Measurements from ENCODE around the gene EXOC3.
A peak's percentile ranks its signal among the peaks of the same experiment; 100 is the strongest.
"Not testable (repeated sequence)": the region's sequence is repeated elsewhere in the genome, so short reads cannot be mapped to it uniquely, and the experiment has no call there.

Gene EXOC3

DNA sequence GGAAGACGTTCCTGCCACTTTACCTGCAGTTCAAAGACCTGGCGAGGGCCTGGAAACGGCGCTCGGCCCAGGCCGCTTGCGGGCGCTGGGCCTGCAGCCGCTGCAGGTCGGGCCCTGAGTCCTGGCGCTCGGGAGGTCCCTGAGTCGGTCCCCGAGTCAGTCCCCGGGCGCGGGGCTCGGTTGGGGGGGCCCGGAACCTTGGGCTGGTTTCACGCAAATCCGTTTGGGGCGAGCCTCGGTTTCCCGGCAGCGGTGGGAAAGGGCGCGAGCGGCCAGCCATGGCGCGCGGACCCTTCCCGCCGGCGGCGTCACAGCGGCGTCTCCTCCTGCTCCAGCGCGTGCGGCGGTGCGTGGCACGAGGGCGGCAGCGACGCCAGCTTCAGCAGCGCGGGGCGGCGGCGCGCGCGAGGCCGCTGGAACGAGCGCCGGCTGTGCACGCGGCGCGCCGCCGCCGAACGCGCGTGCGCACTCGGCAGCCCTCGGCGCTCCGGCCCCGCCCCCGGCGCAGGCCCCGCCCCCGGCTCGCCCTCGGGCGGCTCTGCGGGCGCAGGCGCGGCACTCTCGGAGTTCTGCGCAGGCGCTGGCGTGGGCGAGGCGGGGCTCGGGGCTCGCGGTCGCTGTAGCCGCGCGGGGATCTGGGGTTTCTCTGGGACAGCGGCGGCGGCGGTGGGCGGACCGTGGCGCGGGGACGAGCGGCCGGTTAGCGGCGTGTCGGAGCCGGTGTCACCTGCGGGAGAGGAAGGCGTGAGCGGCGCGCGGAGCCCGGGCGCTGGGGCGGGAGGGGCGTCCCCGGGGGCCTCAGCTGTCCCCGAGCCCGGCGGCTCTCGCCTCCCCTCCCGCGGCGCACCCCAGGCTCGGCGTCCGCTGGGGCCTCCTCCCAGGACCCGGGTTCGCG, 29.9 kb downstream of the EXOC3 start:
- peak; percentile 94 for FAIRE-seq
- DNase-seq (ENCODE audit: low spot score), result peak; percentile 100

DNA sequence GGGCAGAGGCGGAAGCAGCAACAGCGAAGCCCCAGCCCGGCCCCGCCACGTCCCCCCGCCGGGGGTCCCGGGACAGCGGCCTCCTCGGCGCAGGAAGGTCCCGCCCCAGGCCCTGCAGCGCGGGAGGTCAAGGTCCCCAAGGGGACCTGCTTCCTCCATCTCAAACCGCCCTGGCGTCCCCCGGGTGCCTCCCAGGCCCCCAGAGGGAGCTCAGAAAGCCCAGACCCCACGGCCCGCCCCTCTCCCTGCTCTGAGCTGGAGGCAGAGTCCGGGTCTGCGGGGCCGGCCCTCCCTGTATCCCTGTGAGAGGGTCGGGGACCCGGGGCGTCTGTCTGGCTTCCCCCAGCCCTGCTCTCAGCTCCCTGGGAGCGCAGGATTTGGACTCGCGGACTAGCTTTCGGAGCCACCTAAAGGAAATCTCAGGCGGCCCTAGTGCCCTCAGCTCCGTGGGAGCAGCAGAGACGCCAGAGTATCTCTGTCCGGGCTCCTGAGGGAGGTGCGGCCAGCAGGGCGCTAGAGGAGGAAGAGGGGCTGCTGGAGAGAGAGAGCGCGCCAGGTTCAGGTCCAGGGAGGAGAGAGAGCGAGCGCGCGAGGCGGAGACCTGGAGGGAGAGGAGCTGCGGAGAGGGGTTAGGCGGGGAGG, 30.7 kb downstream of the EXOC3 start:
- DNase-seq (ENCODE audit: low spot score) (peak; percentile 71), FAIRE-seq (no peak)

DNA sequence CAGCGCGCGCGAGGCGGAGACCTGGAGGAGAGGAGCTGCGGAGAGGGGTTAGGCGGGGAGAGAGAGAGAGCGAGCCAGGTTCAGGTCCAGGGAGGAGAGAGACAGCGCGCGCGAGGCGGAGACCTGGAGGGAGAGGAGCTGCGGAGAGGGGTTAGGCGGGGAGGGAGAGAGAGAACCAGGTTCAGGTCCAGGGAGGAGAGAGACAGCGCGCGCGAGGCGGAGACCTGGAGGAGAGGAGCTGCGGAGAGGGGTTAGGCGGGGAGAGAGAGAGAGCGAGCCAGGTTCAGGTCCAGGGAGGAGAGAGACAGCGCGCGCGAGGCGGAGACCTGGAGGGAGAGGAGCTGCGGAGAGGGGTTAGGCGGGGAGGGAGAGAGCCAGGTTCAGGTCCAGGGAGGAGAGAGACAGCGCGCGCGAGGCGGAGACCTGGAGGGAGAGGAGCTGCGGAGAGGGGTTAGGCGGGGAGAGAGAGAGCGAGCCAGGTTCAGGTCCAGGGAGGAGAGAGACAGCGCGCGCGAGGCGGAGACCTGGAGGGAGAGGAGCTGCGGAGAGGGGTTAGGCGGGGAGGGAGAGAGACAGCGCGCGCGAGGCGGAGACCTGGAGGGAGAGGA, 31.4 kb downstream of the EXOC3 start:
- FAIRE-seq, result not testable (repeated sequence)

DNA sequence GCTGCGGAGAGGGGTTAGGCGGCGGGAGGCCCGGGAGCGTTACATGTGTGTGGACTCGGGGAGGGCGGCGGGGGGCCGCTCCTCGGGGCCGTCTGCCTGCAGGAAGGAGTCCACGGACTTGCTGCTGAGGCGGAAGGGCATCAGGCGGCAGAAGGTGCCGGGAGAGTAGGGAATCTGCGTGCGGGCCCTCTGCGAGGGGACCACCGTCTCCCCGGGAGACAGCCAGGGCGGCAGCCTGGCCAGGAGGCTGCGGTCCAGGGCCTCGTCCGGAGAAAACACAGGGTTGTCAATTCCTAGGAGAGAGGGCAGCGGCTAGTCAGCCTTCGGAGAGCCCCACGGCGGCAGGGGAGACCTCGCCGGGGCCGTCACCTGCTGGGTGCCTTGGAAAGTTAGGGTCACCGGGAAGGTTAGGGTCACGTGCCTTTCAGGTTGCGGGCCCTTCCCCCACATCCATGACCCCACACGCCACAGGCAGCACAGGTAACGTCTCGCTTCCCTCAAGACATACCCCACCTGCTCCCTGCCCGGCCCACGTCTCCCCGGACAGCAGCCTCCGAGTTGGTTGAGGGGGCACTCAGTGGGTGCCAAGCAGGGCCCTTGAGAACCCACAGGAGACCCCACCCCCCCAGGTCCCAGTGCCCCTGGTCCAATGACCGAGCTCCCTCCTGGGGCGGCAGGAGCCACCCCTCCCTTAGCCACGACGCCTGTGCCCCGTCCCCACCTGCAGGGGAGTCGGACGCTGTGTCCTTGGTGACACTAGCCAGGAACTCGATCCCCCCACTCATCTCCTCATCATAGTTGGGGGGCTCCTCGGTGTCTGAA, 32.1 kb downstream of the EXOC3 start:
- DNase-seq (ENCODE audit: low spot score) (no peak), FAIRE-seq (peak; percentile 71)

More for the DNA sequence above, 31.4 kb downstream of the EXOC3 start:
- not testable (repeated sequence) for DNase-seq (ENCODE audit: low spot score)

DNA sequence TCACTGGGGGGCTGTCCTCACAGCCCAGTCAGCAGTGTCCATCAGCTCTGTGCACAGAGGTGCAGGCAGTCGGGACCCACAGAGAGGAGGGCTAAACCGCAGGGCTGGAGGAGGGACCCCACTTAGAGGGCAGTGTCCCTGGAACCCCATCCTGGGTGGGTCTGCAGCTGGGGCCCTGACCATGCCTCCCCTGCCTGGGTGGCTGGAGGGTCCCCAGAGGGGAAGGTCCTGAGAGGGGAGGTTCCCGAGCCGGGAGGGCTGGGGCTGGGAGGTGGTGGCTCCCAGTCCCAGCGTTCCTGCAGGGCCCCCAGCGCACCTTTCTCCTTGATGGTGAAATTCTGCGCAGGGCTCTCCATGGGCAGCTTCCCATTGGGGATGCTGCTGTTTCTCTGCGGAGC, 32.7 kb downstream of the EXOC3 start:
- no peak for DNase-seq (ENCODE audit: low spot score)
- no peak for FAIRE-seq

DNA sequence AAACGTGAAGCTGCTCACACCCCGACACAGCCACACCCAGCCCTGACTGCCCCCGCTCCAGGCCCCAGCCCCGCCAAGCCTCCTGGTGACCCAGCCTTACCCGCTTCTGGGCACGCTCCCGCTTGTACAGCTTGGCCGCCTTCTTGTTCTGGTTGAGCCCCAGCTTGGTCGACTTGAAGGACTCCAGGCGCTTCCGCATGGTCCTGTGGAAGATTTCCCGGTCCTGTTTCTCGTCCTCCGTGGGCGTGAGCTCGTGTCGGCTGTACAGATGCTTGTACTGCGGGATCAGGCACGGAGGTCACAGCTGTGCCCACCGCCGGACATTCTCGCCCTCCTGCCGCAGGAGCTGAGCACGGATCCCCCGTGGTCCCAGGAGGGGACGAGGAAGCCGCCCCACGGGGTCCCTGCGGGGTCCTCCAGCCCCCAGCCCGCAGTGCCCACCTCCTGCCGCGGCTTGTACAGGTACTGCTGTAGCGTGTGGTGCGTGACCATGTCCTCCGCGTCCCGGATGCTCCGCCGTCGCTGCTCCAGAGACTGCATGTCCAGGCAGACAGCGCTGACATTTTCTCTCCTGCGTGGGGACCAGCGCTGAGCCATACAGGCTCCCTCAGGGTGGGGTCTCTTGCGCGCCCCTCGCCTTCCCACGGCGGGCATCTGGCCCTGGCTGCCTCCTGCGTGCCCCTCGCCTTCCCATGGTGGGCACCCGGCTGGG, 33.3 kb downstream of the EXOC3 start:
- FAIRE-seq (no peak), DNase-seq (ENCODE audit: low spot score) (no peak)

DNA sequence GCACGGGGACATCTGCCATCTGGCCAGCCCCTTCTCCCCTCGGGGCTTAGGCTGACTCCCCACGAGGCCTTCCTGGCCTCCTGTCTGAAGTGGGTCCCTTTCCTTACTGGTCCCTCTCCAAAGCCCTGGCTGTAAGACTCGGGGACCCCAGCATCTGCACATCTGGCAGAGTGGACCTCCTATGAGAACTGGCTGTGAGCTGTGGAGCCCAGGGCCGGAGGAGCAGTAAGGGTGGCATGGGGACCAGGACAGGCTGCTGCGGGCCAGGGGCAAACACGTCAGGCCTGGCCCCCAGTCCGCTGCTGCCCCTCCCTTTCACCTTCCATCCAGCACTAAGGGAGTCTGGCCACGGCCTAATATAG, 33.8 kb downstream of the EXOC3 start:
- FAIRE-seq, result no peak
- DNase-seq (ENCODE audit: low spot score), result no peak

DNA sequence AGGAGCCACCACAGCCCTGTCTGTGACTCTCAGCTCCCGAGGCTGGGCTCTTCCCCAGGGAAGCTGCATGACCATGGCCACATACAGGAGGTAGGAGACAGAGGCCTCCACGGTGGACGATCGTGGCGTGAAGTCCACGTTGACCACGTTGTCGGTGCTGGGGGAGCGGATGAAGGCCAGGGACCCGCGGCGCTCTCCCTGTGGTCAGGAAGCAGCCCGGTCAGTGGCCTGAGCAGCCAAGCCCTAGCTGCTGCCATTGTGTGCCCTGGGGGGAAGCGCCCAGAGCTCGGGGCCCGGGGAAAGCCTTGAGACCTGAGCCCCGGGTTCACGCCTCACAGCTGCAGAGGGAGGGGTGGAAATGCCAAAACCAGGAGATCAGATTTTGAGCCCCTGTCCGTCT, 34.3 kb downstream of the EXOC3 start:
- DNase-seq (ENCODE audit: low spot score) (no peak), FAIRE-seq (no peak)

DNA sequence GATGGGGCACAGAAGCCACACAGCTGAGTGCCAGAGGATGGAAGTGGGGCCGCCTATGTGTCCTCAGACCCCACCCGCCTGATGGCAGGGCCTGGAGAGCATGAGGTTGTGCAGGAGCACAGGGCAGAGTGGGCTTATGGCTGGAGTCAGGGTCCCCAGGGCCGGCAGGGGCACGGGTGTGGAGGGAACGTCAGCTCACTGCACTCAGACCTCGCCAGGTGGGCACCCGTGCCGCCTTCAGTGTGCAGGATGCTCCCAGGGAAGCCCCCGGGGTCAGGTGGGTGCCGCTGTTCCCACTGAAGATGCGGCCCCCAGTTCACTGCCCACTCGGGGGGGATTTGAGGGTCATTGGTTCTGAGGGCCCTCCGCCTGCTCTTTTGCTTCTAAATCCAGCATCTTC, 34.9 kb downstream of the EXOC3 start:
- FAIRE-seq, result no peak
- DNase-seq (ENCODE audit: low spot score), result no peak

DNA sequence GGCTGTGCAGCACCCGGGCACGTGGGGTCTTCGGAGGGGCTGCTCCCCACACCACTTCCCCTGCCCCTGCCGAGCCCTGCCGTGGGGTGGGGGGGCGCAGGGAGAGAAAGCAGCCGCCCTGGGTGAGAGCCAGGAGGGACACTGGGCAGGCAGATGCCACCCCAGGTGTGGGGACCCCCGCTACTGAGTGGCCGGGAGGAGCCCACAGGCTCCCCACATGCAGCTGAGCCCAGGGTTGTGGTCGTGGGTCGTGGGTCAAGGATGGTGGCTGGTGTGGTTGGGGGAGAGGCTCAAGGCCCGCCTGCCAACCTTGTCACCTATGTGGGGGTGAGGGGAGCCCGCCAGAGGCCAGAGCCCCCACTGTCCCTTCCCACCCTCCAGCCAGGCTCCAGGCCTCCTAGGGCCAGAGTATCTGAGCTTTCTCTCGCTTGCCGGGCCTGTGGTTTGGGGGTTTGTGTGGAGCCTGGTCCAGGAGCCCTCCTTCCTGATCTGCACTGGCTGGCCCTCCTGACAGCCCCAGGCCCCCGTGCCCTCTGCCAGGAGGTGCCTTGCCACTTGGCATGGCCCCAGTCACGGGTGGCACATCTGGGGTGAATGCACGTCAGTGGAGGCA, 35.5 kb downstream of the EXOC3 start:
- no peak for FAIRE-seq
- no peak for DNase-seq (ENCODE audit: low spot score)

DNA sequence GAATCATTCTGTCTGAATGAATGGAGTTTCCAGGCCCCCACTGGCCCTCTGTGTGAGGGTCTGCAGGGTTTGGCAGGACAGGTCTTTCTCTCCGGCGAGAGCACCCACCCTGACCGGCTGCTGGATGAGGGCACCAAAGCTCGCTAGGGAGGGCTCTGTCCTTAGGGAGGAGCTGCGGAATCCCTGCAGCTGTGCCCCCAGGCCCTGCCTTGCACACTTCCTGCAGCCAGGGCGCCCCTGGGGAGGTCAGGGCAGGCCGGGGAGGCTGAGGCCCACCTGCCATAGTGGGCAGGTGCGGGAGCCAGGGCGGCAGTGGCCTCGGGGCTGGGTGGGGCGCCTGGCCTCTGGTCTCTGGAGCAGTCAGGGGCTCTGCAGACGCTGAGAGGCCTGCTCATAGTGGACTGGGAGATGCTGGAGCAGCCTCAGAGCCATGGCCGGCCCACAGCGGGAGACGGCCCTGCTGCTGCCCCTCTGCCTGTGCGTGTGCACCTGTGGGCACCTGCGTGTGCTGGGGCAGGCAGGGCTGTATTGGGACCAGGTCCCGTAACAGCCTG, 36.1 kb downstream of the EXOC3 start:
- FAIRE-seq, result no peak
- DNase-seq (ENCODE audit: low spot score), result no peak

DNA sequence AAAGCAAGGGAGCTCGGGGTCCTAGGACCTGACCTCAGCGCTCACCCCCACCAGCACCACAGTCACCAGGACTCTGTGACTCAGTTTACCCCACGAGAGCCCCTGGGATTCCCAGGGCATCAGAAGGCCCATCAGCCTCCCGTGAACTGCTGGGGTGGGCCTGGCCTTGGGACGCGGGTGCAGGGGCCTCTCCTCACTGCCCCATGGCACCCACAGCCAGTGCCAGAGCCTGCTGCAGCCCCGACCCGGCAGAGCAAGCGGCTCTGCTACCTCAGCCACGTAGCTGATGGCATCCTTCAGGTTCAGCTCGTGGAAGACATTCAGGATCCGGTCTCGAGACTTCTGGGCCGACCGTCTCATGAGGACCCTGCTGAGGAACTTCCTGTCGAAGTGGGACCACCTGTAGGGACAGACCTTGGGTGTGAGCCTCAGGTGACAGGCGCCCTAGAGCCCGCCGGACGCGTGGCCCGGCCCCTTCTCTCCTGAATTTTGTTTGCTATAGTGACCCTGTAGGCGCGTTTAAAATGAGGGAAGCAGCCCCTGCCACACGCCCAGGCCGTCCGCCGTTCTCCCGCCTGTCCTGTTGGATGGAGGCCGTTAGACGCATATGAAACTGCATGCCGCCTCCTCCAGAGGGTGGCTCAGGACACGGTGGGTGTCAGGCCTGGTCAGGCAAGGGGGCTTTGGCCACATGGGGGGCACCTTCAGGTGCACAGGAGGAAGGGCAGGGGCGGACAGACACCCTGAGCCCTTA, 36.8 kb downstream of the EXOC3 start:
- FAIRE-seq (no peak), DNase-seq (ENCODE audit: low spot score) (no peak)

DNA sequence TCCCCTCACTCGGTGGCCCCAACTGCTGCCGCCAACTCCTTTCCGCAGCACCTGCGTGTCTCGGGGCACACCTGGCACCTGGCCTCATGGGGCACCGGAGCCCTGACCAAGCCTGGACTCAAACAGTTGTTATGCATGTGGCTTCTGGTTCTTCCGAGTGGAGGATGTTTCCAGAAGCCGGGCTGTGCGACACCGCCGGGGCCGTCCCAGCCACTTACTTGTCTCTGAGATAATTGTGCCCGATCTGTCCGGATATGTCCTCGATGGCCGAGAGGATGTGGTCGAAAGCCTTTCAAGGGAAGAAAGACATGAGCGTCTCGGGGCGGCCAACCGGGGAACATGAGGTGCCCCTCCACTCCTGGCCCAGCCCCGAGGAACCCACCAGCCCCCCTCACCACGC, 38.4 kb downstream of the EXOC3 start:
- no peak for FAIRE-seq
- no peak for DNase-seq (ENCODE audit: low spot score)

DNA sequence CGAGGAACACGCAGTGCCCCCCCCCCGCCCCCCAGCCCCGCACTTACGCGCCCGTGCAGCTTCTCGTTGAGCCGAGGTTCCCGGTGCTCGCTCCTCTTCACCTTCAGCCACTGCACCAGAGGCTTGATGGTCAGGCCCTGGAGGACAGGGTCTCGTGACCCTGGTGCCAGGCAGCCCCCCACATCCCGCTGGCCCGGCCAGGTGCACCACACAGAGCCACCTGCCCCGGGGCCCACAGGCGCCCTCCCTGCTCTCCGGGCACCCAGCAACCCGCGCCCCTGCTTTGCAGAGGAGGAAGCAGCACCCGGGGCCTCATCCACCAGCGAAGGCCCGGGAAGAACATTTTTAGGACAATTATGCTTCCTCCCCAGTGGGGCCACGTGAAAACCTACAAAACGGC, 39.0 kb downstream of the EXOC3 start:
- no peak for FAIRE-seq
- no peak for DNase-seq (ENCODE audit: low spot score)

DNA sequence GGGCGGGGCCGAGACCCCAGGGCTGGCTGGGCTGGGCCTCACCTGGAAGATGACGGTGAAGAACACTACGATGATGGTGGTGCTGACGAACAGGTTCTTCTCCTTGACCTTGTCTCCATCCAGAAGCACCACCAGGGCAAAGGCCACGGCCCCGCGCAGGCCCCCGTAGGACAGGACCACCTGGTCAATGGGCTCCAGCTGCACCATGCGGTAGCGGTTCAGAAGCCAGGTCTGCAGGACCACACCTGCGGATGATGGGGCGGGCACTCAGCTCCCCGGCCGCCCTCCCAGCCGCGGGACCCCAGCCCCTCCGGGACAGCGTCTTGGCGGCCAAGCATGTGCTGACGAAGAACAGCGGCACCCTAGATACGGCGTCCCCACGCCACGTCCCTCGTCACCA, 39.5 kb downstream of the EXOC3 start:
- DNase-seq (ENCODE audit: low spot score) (no peak), FAIRE-seq (no peak)

DNA sequence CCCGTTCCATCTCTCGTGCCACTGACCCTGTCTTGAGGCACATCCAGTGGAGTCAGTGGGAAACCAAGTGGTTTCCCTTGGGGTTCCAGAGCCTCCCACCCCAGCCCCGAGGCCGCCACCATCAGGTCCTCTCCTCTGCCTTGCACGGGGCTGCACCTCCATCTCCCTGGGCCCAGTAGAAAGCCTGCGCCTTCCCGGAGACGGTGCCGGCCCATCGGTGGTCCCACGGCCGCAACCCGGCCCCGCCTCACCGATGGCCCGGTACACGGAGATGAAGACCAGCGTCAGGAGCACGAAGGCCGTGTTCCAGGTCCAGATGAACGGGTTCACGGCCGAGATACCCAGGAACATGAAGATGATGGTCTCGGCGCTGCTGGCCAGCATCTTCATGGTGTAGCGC, 40.0 kb downstream of the EXOC3 start:
- FAIRE-seq, result no peak
- DNase-seq (ENCODE audit: low spot score), result no peak

DNA sequence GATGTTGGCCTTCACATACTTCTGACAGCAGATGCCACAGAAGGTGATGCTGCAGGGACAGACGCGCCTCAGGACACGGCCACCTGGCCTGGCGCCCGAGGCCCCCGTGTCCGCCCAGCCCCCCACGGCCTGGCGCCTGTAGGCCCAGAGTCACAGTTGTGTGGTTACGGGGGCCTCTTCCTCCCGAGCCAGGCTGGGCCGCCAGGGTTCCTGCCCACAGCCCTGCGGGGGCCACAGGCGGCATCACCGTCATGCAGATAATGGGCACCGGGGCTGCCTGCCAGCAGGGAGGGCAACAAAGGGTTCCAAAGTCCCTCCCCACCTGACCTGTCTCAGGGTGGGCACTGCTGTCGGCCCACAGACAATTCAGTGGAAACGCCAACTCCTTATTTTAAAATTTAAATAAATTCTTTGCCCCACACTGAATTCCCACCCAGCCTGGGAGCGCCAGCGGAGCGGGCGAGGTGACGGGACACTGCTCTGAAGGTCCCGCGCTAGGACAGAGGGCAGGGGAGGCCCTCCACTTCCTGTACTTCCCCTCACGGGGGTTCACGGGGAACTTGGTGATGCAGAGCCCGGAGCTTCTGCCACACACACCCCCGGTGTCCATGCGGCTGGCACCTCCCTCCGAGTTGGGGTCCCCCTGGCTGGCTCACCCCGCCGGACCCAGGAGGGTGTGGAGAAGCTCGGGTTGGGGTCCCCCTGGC, 40.6 kb downstream of the EXOC3 start:
- FAIRE-seq, result no peak
- no peak for DNase-seq (ENCODE audit: low spot score)

DNA sequence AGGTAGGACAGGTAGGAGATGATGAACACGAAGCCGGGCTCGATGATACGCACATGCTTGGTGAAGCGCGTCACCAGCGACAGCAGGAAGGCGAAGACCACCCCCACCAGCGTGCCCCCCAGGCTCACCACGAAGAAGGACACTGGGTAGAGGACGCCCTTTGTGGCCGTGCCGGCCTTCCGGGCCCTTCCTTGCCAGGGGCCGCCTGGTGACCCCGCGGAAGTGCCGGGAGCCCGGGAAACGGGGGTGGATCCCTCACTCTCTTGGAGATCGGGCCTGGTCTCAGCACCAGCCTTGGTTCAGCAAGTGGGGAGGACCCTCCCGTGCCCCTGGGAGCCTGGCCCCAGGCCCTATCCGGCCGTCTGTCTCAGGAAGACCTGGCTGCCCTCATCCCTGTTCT, 41.6 kb downstream of the EXOC3 start:
- FAIRE-seq (no peak), DNase-seq (ENCODE audit: low spot score) (no peak)

Data from urothelium cell line (cell line).